ENCODE results near the gene FAR1.

- TF ChIP-seq, protein P1, sequence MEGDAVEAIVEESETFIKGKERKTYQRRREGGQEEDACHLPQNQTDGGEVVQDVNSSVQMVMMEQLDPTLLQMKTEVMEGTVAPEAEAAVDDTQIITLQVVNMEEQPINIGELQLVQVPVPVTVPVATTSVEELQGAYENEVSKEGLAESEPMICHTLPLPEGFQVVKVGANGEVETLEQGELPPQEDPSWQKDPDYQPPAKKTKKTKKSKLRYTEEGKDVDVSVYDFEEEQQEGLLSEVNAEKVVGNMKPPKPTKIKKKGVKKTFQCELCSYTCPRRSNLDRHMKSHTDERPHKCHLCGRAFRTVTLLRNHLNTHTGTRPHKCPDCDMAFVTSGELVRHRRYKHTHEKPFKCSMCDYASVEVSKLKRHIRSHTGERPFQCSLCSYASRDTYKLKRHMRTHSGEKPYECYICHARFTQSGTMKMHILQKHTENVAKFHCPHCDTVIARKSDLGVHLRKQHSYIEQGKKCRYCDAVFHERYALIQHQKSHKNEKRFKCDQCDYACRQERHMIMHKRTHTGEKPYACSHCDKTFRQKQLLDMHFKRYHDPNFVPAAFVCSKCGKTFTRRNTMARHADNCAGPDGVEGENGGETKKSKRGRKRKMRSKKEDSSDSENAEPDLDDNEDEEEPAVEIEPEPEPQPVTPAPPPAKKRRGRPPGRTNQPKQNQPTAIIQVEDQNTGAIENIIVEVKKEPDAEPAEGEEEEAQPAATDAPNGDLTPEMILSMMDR (IDR thresholded peaks at IDR 0.05), result no peak
- no peak for TF ChIP-seq POLR2A (IDR thresholded peaks at IDR 0.05)
These were observed 1.8 kb upstream of the FAR1 start for GRCh38 chr11:13666708-13667107.
